Glomerular visceral epithelial cell (primary cell): Measurements from ENCODE around the gene CLPX.
"Not testable (repeated sequence)": the region's sequence is repeated elsewhere in the genome, so short reads cannot be mapped to it uniquely, and the experiment has no call there.

ENCODE experiments used
- DNase-seq: peaks from one replicate; pipeline ENCODE4 v3.0.0-alpha.2; 2016; ENCODE audit errors: extremely low spot score

CLPX gene

DNA sequence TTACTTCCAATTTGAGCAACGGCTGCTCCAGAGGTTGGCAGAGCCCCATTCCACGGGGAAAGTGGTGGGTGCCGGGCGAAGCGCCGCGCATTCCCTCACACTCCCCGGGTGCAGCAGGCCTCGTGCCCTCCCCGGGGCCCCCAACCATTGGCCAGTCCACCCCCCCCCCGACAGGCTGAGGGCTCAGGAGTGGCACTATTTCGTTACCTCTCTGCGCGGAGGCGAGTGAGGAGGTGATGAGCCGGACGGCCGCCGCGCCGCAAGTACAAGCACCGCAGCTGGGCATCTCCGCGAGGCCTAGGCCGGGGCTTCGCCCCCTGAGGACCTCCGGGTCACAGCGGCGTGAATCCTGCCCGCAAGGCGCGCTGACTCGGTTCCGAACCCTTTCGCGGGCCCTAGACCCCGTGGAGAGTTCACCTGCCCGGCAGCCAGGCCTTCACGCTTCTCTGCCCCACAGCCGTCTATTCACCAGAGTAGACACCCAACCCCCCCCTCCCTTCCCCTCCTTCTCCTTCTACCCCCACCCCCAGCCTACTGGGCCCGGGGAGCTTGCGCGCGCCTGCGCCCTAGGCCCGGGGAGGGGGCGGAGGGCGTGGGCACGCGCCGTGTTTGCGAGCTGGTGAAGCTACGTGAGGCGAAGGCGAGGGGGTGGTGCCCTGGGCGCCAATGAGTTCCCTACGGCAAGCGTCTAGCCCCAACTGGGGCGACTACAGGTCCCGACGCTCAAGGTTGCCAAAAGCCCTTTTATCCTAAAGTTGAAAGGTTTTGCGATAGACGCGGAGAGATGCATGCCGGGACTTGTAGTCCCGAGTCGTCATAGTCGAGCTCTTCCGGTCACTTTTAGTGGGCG lies at the start of gene CLPX:
Gene CLPX, minus strand, starts transcription at position 475 of the 850 bp plus-strand sequence. Its CDS starts 189 bp downstream, at position 286.
- peak; percentile 92 for DNase-seq

GRCh38 chr15:65233696-65234095 lies 48.6 kb upstream of the CLPX start:
- DNase-seq, result no peak

GRCh38 chr15:65232520-65232919 lies 47.4 kb upstream of the CLPX start:
- DNase-seq, result no peak

- DNase-seq, result no peak
Observed at GRCh38 chr15:65231306-65231705, 46.2 kb upstream of the CLPX start.

- not testable (repeated sequence) for DNase-seq
Observed at GRCh38 chr15:65226901-65227300, 41.8 kb upstream of the CLPX start.

DNA sequence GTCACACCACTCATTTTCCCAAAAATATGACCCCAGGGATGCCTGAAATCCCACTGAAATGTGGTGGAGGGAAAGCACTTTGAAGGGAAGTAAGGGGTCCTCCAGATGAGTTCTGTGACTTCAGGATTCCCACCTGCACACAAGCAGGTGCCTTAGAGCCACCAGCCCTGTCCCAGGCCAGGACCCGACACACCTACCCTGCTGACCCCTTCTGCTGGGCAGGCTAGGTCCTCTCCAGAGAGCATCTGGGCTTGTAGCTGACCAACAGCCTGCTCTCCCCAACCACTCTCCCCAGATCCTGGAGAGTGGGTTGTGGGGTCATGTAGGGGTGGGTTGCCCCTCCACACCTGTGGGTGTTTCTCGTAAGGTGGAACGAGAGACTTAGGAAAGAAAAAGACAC lies 41.1 kb upstream of the CLPX start:
- no peak for DNase-seq

DNA sequence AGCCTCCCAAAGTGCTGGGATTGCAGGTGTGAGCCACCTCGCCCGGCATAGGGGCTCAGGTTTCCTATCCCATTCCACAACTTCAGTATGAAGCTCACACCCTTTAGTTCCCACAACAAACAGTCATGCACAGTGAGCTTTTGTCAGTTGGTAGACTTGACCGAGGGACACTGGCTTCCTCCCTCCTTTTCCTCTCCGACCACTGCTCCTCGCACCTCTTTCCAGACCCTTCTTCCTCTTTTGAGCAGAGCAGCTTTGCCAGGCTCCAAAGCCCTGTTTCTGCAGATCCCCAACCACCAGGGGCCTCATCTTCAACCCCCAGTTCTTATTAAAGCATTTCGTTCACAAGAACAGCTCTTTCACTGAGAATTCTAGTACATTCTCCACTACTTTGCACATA lies 38.9 kb upstream of the CLPX start:
- no peak for DNase-seq

- DNase-seq, result no peak
Observed at GRCh38 chr15:65222891-65223290, 37.7 kb upstream of the CLPX start.

GRCh38 chr15:65221697-65222096 lies 36.6 kb upstream of the CLPX start:
- DNase-seq, result no peak

GRCh38 chr15:65219137-65219536 lies 34.0 kb upstream of the CLPX start:
- DNase-seq, result no peak

GRCh38 chr15:65217526-65218482 lies 32.7 kb upstream of the CLPX start:
- DNase-seq, result no peak

DNA sequence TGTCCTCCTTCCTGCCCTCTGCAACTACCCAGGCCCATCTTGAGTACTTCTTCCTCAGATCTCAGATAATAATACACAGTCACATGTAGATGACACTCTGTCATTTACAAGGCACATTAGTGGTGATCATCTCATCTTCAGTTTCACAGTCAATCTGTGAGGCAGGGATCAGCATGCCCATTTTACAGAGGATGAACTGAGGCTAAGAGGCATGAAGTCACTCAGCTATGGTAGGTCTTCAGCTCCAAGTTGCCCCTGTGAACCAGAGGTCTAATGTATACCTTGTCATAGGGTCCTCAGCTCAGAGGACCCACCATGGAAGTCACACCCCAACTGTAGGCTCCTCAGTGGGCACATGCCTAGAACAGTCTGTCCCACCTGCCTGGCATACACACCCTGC lies 30.4 kb upstream of the CLPX start:
- DNase-seq, result no peak

DNA sequence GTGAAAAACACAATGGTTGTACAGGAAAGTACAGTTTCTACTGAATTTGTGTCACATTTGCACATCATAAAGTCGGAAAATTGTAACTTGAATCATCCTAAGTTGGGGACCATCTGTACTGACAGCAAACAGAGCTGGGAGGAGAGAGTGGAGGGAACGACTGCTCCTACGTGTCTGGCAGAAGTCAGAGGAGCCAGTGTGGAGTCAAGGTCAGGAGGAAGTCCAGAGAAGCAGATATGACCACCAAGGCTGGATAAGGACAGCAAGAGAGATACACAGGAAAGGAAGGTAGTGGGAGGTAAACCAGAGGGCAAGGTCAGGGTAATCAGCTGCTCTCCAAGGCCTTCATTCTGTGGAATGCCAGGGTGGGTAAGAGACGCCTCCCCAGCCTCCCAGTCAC lies 28.9 kb upstream of the CLPX start:
- DNase-seq, result no peak

DNA sequence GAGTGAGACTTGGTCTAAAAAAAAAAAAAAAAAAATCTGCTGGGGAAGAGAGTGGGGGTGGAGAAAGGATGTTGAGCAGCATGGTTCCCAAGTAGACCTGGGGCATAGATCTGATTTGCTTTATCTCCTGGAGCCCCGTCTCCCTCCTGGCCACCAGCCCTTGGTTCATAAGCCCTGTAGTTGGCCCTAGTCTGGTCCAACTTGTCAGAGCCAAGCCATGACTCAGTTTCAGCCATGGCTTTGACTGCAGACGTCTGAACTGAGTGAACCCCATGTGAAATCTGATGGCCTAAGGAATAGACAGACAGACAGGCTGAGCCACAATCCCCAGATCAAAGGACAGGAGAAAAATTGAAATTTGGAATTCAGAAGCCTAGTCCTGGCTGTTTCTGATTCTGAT lies 28.1 kb upstream of the CLPX start:
- no peak for DNase-seq

GRCh38 chr15:65212097-65212496 lies 27.0 kb upstream of the CLPX start:
- DNase-seq, result no peak

DNA sequence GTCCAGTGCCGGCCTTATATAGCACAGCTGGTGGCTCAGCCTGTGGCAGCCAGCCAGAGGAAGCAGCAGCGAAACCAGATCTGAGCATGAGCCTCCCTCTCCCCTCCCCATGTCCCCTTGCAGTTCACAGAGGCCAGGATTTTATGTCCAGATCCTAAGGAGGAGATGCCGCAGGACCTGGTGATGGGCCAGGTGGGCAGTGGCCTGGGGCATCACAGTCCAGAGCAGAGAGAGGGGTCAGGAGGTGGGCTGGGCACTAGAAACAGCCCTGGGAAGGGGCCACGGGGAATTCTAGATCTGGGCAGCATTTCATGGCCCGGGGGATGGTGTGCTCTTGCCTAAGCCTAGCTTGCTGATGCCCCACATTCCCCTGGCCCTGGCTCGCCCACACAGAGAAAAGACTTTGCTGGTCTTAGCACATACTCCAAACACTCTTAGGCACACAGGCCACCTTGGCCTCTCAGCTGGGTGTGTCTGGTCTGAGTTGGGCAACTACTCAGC lies 26.4 kb upstream of the CLPX start:
- DNase-seq, result peak; percentile 36

- DNase-seq, result no peak
Observed at GRCh38 chr15:65210770-65211481, 25.8 kb upstream of the CLPX start, which contains the start of gene CILP. Gene CILP (minus strand): TSS chr15:65211473. CDS start chr15:65209755, 1,718 bp downstream.

DNA sequence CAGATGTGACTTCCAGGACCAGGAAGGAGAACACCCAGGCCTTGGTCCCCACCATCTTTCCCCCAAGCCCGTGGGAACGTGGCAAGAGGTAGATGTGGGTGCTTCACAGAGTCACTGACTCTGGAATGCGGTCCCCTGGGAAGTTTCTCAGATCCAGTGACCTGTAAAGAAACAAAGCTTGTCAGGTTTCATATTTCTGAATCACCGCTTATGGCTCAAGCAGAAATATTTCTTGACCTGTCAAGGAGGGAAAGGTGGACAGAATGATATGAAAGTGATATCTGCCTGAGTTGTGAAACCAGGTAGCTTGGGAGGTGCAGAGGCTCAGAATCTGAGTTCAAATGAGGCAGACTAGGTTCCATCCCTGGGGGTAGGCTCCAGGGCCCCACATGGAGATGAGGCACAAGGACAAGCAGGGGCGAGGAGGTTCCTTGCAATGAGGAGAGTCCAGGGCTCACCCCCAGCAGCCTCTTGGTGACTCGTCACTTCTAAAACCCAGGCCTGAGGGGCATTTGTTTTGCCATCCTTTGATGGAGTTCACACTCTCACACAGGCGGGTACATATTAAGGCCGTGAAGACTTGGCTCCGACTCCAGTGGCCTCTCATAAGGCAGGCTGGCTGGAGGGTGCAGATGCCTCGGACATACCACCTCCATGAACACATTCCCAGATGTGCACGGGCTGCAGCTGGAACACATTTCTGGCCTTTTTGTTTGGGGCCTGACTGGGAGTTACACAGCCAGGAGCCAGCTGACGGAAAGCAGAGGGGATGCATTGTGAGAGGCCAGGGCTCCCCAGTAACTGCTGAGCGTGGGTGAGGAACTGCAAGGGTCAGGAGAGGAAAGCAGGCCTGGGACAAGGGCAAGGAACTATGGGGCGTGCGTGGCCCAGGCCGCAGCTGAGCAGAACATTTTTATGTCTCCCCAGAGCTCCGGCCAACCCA lies 24.8 kb upstream of the CLPX start:
- peak; percentile 32 for DNase-seq

GRCh38 chr15:65208647-65209046 lies 23.5 kb upstream of the CLPX start:
- no peak for DNase-seq

GRCh38 chr15:65207280-65207840 lies 22.2 kb upstream of the CLPX start:
- no peak for DNase-seq
